ENCODE measurements around the gene TMEM38B. TPM values are rescaled to one million over a fixed set of nuclear protein-coding genes. Genes with fewer than 3 reads are reported as not detected.

TMEM38B gene, protein sequence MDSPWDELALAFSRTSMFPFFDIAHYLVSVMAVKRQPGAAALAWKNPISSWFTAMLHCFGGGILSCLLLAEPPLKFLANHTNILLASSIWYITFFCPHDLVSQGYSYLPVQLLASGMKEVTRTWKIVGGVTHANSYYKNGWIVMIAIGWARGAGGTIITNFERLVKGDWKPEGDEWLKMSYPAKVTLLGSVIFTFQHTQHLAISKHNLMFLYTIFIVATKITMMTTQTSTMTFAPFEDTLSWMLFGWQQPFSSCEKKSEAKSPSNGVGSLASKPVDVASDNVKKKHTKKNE
- 5.6 and 9.2 TPM in 2 replicates for total RNA-seq

GRCh38 chr9:105694190-105694847, at the start of gene TMEM38B:
TSS of gene TMEM38B (plus strand) at chr9:105694541. CDS start at chr9:105694661, 120 bp downstream.

DNA sequence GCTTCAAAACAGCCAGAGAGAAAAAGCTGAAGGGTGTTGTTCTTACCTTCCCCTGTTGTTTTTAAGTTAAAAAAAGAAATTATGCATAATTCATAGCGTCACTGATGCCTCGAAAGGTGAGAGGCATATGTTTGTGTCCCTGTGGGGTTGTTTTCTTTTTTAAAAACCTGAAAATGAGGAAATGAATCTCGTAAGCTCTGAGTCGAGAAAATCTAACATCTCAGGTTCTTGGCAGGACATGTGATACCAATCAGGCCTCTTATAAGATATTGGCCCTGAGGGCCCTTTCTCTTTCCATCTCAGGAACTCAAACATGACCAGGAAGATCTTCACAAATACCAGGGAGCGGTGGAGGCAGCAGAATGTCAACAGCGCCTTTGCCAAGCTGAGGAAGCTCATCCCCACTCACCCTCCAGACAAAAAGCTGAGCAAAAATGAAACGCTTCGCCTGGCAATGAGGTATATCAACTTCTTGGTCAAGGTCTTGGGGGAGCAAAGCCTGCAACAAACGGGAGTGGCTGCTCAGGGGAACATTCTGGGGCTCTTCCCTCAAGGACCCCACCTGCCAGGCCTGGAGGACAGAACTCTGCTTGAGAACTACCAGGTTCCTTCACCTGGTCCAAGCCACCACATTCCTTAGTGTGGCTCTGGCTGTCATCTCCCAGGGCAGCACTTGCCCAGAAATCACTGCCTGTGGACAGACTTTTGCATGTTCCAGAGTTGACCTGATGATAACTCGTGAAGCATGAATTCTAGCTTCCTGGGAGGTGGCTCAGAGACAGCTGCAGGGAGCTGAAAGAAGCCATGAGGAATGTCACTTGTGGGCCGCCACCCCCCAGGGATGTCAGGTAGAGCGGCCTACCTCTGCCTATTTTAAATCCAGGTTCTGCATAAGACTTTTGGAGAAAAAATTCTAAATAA, 31.9 kb upstream of the TMEM38B start, which contains the start of gene TAL2:
Gene TAL2 (plus strand): TSS at position 274 of the 921 bp plus-strand sequence. CDS start 40 bp downstream, at position 314.

Other genes starting within 250 kb of the TMEM38B start
- 3.6 and 5.8 TPM in 2 replicates for gene FSD1L, start 246.5 kb upstream of the TMEM38B start, total RNA-seq
- 11.2 and 15.3 TPM in 2 replicates for gene FKTN, start 136.4 kb upstream of the TMEM38B start, total RNA-seq
- gene TAL2, start 32.1 kb upstream of the TMEM38B start, total RNA-seq, result 0.18 TPM in 1 of 2 replicates, not detected in the other

Measured in endothelial cell of coronary artery (primary cell).